SK-N-MC (cell line): ENCODE results near the gene AKNA.

ENCODE experiments used
- EZH2 ChIP-seq: fragments of 200-600 bp; sonication (generic); IDR thresholded peaks from one replicate; pipeline ENCODE4 v1.6.1; 2017; ENCODE audit warnings: antibody characterized with exemption
- FOXP2 ChIP-seq: optimal IDR thresholded peaks from 2 replicates; pipeline ENCODE3; 2011; ENCODE audit warnings: mild to moderate bottlenecking, moderate library complexity; ENCODE audit not compliant: insufficient read depth; ENCODE audit errors: extremely low read length, control extremely low read depth
- POLR2AphosphoS5 ChIP-seq: IDR thresholded peaks from 2 replicates; pipeline ENCODE4 v1.6.1; 2012; ENCODE audit warnings: mild to moderate bottlenecking, low read depth, low read length, borderline replicate concordance

DNA sequence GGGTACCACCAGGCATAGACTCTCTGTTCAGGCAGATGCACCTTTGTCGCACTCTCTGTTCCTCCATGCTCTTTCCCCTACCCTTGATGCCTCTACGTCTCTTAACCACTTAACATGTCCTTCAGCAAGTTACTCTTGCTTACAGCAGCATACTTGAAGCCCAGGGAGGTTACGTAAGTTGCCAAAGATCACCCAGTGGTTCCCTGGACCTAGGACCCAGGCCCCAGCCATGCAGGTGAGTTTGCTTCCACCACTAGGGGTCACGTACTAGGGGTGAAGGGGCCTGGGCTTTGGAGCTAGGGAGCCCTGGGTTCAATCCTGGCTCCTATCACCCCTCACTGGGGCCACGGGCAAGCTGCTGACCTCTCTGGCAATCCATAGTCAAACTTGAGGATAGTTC lies 8.9 kb downstream of the AKNA start:
- TF ChIP-seq POLR2AphosphoS5 (no peak), EZH2 (no peak), FOXP2 (no peak)
